Ramos (cell line): Measurements from ENCODE around the gene RSU1.

Experiments
- in situ Hi-C: fragments of 300-500 bp; cut with MboI; formaldehyde crosslinking; loops from one replicate; pipeline ENCODE4 v1.14.3; 2022; ENCODE audit warnings: low sequenced_read_pairs; ENCODE audit not compliant: unreplicated experiment

RSU1 gene

DNA sequence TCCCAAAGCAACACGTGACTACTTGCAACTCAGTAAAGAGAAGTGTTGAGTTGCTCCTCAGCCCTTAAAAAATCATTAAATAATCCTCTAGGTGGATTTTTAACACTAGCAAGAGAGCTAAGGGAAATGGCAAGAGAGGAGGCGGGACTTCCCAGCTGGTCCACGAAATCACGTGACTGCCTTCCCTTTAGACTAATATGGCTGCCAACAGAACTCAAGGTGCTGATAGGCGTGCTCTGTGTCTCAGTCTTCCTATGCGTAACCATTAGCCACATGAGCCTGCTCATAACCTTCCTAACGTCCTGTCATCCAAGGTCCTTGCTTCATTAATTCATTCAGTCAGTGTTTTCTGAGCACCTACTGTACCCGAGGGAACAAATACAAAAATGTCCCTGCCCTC, 66.0 kb downstream of the RSU1 start:
- in situ Hi-C loops = no loop called here

DNA sequence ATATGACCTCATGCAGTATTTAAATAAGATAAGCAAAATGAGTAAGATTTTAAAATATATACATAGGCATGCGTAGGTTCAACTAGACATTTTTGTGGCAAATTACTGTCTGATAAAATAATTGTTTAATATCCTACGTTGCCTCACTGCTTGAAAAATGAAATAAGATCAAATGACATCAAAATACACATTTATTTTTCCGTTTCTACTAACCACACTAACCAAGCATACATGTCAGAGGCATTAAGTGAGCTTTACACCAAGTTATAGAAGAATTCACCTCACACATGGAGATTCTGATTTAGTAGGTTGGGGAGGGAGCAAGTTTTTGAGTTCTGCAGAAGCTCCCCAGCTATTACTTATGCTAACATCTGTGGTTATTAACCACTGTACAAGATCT, 66.8 kb downstream of the RSU1 start:
- in situ Hi-C loops = no loop called here

DNA sequence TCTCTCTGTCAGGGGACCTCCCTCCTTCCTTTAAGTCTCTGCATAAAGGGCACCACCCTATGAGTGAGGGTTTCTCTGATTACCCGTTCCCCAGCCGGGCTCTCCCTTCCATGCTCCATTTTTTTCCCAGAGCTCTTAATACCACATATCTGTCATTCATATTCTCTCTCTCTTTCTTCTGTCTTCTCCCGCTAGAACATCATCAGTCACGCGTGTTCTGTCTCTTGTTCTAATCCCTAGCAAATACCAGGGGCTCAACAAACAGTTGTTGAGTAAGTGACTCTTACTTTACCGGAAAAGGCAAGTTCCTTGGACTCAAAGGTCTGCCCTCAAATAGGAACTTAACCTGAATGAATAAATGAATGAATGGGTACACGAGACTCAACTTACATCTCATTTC, 68.5 kb downstream of the RSU1 start:
- in situ Hi-C loops = no loop called here

DNA sequence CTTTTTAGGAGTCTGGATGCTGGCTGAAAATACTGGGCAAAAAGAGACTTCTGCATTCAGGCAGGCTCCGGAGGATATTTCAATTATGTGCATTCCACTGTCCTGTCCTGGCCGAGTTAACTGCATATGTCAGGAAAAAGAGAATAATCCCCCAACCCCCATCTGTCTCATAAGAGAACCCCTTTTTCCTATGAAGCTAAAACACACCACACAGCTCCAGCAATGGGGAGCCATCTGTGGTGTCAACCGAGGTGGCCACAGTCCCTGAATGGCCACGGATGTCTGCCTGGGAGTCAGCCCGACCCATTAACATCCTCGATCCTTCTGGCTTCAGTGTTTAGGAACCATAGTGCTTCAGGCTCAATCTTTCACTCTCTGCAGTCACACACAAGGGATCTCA, 70.4 kb downstream of the RSU1 start:
- in situ Hi-C loops = no loop called here

DNA sequence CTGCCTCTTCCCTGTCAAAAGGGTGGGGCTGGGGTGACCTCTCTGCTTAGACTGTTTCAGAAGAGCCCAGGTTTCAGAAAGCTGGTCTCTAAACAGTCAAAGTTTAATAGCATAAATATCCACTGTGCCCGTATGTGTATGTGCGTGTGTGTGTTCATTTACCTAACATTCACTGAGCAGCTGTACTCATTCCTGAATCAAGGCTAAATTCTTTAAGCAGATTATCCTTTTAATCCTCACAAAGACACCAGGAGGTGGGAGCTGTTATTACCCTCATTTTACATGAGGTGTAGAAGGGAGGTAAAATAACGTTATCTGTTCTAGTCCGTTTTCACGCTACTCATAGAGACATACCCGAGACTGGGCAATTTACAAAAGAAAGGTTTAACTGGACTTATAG, 72.2 kb downstream of the RSU1 start:
- in situ Hi-C loops = no loop called here

DNA sequence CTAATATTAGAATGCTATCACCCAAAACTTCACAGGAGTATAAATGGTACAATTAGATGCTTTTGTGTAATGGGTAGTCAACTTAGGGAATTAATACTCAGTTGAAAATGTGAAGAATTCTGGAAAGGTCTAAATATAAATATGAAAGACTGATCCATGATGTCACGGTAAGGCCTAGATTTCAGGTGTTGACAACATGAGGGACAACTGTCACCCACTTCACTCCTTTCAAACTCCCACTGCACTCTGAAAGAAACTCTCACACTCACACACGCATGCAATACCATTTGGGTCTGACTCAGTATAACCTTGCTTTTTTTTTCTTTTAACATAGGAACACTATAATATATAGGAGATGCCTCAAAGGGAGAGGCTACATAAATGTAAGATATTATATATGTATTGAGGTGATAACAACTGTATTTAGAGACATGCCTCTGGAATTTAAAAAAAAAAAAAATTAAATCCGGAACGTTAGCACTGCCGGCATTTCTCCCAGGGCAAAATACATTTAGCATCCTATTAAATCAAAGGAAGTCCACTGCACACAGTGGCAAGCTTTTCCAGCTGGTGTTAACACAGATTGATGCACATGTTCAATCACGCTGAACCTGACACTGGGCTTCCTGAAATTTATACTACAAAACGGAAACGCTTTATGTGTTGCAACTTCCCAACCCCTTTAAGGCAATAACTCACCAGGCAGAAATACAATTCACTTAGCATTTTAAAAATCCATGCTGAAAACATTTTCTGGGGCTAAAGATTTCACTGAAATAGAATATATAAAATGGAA, 74.9 kb downstream of the RSU1 start:
- in situ Hi-C loops = no loop called here

DNA sequence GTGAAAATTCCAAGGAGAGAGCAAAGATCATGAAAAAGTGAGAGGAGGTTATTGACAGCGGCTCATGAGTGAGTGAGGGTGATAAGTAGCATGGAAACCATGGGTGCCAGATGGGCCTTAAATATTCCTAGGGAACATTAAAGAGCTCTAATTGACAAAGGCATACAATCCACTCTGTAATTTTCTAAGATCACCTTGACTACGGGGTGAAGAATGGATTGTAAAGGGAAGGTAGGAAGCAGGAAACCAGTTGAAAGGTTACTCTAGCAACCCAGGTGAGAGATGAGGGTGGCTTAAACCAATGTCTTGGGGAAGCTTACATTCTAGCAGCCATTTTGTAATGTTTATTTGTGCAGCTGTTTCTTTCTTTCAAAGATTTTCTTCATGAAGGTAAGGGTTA, 75.7 kb downstream of the RSU1 start:
- in situ Hi-C loops = no loop called here

DNA sequence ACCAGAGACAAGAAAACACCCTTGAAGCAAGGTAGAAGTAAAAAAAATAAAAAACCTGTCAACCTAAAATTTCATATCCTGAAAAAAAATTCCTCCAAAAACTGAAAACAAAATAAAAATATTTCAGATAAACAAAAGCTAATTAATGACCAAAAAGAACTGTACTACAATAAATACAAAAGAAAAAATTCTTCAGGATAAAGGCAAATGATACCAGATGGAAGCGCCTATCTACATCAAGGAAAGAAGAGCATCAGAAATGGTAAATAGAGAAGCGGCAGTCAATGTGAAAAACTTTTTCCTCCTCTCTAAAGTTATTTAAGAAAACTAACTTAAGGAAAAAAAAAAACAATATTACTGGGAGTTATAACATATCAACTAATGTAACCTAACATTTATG, 79.8 kb downstream of the RSU1 start:
- in situ Hi-C loops = no loop called here

DNA sequence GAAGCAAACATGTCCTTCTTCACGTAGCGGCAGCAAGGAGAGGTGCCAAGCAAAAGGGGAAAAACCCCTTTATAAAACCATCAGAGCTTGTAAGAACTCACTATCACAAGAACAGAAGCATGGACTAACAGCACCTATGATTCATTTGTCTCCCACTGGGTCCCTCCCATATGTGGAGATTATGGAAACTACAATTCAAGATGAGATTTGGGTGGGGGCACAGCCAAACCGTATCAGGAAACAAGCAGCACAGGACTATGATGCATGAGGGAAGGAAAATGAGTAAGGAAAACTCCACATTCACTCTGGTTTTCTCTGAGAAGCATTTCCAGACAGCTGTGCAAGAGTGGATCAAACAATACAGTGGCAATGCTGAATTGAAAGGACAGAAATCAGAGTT, 81.6 kb downstream of the RSU1 start:
- in situ Hi-C loops = no loop called here

DNA sequence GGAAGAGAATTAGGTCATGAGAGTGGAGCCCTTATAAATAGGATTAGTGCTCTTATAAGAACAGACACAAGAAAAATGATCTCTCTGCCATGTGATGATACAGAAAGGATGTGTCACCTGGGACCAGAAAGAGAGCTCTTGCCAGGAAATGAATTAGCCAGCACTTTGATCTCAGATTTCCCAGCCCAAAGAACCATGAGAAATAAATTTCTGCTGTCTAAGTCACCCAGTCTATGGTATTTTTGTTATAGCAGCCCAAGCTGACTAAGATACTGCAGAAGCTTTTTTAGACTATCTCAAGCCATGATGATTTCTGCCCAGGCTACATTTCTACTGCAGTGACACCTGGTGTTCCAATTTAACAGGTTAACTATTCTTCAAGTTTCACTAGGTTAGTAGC, 84.8 kb downstream of the RSU1 start:
- in situ Hi-C loops = no loop called here

DNA sequence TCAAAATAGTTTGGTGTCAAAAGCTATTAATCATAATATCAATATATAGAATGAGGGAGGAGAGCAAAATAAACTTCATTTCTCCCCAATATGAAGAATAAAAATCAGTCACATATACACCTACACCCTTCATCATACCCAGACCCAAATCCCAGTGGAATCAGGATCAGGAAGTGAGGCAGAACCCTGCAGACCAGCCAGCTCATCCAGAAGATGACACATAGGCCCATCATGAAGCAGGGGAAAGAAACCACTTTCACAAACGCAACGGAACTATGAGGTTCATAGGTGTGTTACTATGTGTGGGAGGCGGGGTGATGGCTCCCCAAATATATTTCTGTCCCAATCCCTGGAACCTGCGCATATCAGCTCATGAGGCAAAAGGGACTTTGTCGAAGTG, 89.0 kb downstream of the RSU1 start:
- in situ Hi-C loops = no loop called here

DNA sequence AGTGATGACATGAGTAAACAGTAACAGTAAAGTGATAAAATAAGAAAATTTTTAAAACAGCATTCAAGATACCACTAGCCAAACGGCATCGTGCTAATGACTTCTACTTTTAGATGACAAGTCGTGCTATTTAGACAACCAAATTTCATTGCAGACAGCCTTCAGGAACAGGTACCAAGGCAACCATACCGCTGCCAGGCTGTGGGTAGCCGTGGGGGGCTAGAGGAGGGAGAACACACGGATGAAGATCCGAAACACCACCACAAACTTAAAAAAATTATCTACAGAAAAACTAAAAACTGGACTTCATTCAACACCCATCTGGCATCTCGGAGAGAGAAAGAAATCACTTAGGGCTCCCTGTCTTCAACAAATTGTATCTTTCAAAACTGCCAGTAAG, 89.6 kb downstream of the RSU1 start:
- in situ Hi-C loops = no loop called here

DNA sequence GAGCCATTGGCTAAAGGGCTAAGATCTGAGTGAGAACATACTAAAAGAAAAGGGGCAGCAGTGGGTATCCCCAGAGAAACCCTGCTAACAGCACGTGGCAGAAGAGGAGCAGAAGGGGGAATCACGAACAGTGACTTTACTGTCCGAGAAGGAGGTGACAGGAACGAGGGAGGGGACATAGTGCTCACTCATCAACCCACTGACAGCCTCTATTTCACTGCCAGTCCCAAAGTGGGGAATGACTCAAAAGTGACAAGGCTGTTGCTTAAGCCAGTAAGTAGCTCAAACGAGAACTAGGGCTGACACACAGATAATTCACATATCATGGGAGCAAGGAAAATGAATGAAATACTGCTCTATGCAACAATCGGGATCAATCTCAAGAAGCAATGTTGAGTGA, 92.7 kb downstream of the RSU1 start:
- in situ Hi-C loops = no loop called here

DNA sequence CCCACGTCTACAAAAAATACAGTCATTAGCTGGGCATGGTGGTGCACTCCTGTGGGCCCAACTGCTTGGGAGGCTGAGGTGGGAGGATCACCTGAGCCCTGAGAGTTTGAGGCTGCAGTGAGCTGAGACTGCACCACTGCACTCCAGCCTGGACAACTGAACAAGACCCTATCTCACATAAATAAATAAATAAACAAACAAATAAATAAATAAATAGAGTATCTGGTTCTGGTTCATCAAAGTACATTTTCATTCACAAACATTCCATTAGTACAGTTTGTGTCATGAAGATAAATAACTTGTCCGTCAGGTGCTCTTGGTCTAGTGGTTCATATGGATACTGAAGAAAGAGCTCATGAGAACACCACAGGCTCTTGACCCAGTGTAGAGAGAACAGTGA, 96.4 kb downstream of the RSU1 start:
- in situ Hi-C loops = no loop called here

DNA sequence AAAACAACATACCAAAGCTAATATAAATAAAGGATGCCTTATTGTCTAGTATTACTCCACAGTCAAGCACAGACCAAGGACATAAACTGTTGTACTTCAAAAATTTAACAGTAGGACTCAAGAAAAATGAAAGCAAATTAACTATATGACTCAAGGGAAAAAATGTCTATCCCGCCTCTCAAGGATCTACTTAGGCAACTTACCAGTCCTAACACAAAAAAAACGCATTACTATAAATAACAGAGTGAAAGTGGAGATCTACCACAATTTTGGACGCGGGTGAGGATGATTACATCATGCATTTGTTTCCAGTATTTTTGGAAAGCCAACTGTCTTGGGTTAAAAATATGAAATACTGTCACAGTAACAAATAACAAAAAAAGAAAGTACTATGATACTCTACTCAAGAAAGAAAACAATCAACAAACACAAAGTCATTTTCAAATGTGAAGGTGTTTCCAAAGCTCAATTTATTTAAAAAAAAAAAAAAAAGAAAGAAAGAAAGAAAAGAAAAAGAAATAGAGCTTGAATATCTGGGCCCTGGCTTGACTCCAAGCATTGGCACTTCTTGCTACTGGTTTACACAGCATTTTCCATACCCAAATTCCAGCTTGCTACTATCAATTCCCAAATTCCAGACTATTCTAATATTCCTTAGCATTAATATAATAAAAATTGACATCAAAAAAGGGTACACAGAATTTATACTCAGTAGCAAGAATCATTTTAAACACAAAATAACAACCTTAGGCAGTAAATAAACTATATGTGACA, 99.4 kb downstream of the RSU1 start:
- in situ Hi-C loops = no loop called here

DNA sequence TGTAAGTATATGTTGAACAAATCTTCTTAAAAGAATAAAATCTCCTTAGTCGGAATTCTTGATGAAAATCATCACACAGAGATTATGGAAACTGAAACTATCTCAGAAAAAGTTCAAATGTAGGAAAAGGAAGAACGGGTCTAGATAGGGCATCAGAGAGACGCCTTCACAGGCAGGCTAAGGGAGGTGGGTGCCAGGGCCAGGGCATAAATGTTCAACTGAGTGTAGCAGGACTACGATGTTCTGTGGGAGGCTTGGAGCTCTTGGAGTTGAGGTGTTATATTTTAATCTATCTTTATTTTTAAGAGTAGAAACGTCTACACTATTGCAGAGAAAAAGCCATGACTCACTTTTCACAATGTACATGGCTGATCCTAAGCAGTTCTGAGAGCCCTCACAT, 101.2 kb downstream of the RSU1 start:
- in situ Hi-C loops = no loop called here

DNA sequence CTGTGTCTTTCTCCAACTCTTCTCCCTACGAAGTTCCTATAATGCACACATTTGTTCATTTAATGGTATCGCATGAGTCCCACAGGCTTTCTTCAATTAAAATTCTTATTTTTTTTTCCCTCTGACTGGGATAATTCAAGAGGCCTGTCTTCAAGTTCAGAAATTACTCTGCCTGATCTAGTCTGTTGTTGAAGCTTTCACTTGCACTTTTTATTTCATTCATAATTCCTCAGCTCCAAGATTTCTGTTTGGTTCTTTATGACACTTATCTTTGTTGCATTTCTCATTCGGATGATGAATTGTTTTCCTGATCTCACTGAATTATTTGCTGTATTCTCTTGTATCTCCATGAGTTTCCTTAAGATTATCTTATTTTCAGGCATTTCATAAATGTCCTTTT, 103.9 kb downstream of the RSU1 start:
- in situ Hi-C loops = no loop called here

DNA sequence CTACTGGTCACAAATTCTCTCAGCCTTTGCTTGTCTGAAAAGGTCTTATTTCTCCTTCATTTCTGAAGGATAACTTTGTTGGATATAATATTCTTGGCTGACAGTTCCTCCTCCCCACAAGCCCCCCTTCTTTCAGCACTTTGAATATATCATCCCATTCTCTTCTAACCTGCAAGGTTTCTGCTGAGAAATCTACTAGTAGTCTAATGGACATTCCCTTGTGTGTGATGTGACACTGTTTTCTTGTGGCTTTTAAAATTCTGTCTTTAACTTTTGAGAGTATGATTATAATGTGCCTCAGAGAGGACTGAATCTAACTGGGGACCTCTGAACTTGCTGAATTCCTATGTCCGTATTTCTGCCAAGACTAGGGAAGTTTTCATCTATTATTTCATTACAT, 104.3 kb downstream of the RSU1 start:
- in situ Hi-C loops = no loop called here

DNA sequence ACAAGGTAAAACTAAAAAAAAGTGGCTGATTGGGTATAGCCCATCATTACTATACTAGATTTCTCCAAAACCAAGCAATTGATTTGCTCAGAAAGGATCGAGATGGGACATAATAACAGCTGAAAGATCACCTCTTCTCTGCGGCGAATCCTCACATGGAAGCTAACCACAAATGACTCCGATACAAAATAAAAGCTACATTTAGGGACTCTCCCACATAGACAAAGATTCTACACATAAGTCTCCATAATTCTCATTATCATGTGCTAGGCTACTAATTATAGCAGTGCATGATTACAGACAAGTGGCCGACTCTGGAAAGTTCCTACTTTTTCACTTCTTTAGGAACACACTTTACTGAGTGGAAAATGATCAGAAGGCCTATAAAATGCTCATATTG, 116.9 kb downstream of the RSU1 start:
- in situ Hi-C loops = no loop called here

DNA sequence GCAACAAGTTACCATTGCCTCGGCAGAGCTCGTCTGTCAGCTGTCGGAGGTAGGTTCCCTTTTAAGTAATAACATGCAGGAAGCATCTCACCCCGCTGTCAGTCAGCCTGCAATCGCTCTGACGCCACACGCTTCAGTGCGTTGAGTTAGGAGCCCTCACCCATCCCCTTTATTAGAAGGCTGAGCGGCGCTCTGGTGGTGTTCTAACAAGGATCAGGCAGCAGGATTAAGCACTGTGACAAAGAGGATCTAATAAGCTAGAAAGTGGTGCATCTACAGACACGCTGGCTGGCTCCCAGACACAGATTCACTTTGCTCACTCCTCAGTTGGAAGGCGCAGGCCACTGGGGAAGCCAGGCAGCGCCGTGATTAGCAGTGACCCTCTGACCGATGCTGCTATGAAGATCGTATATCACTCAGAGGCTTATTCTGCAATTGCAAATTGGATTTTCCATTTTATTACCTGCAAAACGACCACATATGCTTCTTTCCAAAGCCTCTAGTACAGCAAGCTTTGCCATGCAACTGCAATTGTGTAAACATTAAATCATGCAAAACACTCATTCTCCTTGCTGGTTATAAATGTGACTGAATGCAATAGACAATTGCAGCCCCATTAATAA, 117.7 kb downstream of the RSU1 start:
- in situ Hi-C loops = no loop called here

DNA sequence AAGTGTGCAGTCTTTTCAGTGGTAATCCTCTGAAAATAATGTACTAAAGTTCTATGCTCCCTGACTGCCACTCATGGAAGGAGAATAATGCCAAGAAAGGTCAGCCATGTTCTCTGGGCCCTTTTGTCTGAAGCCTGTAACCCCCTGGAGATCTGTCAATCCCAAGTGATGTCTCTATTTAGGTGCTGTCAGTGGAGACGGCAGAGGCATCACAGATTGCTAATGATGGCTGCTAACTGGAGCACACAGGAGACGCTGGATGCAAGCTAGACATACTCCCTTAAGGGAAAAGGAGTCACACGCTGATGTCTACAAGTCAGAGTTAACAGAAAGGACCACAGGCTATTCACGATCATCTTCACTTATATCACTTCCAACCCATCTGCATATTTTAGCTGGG, 118.8 kb downstream of the RSU1 start:
- in situ Hi-C loops = no loop called here

DNA sequence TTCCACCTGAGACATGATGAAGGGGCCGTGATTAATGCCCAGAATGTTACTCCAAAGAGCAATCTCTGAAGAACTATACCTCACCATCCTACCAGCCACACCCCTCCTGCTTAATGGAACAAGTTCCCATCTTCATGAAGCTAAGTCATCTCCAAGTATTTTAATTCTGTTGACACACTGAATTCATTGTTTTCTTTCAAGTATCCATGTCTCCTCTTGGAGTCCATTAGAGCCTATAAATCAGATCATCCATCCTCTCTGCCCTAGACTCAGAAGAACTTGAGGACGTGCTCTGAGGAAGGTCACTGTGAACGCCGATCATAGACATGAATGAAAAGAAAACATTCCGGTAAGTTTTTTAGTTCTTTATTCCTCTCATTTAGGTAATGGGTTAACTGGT, 126.8 kb downstream of the RSU1 start:
- in situ Hi-C loops = no loop called here
